GM12873 (cell line): ENCODE measurements around the gene LDLRAD4.

Experiments
- TF ChIP-seq, protein P1 (sequence below): IDR thresholded peaks from 2 replicates; pipeline ENCODE4 v1.5.1; 2012; ENCODE audit warnings: low read depth, mild to moderate bottlenecking, moderate library complexity, low read length, control low read depth; ENCODE audit not compliant: insufficient read depth; ENCODE audit errors: missing control alignments

Gene LDLRAD4

DNA sequence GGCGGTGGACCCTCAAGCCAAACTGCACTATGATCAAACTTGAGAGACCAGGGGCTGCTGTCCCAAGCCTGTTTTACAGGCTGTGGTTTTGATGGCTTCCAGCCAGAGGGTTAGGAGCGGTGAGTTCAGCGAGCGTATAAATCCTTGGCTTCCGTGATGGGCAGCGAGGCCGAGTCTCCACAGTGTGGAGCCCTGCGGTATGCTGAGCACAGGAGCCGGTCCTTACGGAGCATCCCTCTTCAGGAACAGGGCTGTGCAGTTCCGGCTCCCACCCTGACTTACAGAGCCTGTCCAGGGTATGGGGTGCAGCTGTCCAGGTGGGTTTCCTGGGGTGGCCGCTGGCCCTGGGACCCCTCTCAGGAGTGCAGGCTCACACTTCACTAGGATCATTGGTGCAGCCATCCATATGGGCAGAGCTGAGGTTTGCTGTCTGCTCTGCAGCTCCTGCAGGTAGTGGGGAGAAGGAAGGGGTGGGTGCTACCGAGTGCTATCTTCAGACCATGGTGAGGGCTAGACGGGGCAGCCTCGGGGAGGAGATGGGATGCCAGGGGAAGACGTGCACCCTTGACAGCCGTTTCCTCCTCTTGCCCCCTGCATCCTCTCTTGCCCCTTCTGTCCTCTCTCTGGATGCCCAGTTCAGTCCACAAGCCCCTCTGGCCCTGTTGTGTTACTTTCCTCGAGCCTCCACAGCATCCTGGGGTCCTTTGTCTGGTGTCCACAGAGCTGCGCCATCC, 403.5 kb downstream of the LDLRAD4 start:
- TF ChIP-seq, protein P1, sequence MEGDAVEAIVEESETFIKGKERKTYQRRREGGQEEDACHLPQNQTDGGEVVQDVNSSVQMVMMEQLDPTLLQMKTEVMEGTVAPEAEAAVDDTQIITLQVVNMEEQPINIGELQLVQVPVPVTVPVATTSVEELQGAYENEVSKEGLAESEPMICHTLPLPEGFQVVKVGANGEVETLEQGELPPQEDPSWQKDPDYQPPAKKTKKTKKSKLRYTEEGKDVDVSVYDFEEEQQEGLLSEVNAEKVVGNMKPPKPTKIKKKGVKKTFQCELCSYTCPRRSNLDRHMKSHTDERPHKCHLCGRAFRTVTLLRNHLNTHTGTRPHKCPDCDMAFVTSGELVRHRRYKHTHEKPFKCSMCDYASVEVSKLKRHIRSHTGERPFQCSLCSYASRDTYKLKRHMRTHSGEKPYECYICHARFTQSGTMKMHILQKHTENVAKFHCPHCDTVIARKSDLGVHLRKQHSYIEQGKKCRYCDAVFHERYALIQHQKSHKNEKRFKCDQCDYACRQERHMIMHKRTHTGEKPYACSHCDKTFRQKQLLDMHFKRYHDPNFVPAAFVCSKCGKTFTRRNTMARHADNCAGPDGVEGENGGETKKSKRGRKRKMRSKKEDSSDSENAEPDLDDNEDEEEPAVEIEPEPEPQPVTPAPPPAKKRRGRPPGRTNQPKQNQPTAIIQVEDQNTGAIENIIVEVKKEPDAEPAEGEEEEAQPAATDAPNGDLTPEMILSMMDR = no peak

DNA sequence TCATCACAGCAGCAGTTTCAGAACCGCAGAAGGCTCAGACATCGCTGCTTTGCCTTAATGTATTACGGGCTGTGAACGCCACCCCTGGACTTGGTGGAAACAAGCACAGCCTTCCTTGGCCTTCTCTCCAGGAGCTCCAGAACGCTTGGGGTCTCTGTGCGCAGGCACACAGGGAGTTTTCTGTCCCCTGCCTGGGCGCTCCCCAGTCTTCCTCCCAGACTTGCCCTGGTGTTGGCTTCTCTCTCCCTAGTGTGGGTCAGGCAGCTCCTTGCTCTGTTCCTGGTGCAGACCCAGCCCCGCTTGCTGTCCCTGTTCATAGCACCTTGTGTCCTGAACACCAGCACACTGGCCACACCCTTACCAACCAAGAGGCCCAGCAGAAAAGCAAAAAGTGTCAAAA, 404.2 kb downstream of the LDLRAD4 start:
- TF ChIP-seq, protein P1 = no peak

DNA sequence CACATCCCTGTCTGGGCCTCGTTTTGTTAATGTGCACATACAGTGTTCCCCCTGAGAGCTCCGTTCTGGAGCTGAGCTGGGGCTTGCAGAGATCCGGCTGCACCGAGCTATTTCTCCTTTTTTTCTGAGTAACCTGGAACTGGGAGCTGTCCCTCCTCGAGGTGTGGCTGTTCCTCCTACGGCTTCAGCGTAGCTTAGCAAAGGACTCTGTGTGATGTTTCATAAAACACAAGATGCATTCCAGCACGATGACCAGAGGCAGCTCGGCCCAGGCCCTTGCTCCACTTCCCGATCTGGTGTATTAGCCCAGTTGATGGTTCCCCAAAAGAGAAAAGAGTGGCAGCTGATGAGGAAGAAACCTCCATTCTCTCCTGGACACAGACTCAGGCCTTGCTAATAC, 404.8 kb downstream of the LDLRAD4 start:
- TF ChIP-seq, protein P1 = no peak

- TF ChIP-seq, protein P1 = no peak
Measured at GRCh38 chr18:13623871-13624270, 405.3 kb downstream of the LDLRAD4 start.

DNA sequence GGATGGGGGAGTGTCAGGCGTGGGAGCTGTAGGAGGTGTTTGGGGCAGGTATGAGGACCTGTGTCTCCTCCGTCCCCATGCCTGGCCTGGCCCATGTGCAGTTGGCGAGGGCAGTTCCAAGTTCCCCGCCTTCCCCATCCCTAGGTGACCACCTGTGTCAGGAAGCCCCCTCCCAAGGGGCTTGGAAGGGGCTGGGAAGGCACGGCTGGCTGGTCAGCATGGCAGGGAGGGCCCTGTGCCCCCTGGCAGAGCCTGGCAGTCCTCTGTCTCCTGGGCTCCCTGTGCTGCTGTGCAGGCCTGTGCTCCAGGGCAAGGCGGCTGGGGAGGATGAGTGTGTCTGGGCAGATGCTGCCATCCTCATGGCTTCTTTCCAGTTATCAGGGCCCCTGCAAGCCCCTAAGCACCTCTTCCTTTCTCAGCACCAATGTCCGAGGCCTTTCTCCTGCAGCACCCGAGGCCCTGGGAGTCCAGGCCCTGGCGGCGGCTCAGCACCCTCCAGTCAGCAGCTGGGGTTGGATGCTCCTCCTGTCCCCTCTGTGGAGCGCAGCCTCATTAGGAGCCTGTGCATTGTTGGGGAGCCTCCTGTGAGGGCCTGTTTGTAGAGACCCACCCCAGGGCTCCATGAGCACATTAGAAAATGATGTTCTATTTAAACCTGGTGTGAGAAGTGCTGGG, 406.1 kb downstream of the LDLRAD4 start:
- TF ChIP-seq, protein P1 = no peak

DNA sequence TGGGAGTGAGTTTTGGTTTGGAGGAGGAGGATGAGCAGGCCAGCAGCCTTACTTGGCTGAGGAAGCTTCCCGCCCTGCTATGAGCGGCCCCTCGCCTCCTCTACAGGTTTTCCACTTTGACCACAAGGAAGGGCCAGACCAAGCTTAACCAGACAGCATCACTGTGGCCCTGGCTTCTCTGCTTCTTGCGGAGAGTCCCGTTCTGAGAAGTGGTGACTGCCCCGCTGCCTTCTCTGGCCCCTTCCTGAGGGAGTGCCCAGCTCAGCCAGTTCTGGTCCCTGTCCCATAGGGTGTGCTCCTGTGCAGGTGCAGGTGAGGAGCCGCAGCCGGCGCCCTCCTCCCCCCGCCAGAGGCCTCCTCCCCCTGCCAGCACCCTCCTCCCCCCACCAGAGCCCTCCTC, 406.8 kb downstream of the LDLRAD4 start:
- TF ChIP-seq, protein P1 = no peak

DNA sequence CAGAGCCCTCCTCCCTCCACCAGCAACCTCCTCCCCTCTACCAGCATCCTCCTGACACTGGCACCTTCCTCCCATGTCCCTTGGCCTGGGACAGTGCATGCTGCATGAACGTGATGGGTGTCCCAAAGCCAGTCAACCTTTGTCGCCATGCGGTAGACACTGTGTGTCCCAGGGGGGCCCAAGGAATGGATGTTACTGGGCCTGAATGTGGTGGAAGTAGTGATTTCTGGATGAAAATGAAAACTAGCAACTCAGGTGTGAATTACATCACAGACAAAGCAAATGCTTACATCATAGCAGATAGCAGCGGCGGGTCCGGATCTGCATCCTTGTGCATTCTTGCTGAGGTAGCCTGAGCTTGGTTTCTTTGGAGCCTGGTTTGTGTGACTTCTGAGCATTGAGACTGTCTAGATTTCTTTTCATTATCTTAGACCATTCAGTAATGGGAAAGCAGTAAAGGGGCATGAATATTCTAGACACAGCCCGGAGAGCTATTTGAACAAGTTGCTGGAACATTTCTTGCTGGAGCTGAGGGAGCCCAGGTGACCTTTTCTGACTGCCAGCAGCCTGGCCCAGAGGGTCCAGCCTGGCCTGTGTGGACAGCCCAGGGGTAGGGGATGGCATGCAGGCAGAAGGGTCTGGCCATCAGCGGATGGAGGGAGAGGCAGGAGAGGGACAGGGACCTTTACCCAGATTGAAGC, 407.4 kb downstream of the LDLRAD4 start:
- TF ChIP-seq, protein P1 = no peak
